GM04503 (cell line): ENCODE measurements around the gene PNLIPRP3.

Experiments used
- DNase-seq: peaks from one replicate; pipeline ENCODE4 v3.0.0-alpha.2; 2012; ENCODE audit warnings: low read depth

PNLIPRP3 gene

DNA sequence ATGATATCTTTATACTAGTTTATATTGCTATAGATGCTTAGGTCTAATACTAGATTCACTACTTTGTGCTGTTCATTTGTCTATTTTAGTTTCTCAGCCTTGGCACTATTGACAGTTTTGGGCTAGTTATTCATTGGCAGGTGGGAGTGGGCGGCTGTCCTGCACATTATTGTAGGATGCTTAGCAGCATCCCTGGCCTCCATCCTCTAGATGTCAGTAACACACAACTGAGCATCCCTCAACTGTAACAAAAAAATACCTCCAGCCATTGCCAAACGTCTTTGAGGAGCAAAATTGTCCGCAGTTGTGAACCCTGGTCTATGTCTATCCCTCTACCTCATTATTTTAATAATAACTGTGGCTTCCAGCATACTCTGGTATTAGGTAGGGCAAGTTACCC, 83.7 kb downstream of the PNLIPRP3 start:
- no peak for DNase-seq

DNA sequence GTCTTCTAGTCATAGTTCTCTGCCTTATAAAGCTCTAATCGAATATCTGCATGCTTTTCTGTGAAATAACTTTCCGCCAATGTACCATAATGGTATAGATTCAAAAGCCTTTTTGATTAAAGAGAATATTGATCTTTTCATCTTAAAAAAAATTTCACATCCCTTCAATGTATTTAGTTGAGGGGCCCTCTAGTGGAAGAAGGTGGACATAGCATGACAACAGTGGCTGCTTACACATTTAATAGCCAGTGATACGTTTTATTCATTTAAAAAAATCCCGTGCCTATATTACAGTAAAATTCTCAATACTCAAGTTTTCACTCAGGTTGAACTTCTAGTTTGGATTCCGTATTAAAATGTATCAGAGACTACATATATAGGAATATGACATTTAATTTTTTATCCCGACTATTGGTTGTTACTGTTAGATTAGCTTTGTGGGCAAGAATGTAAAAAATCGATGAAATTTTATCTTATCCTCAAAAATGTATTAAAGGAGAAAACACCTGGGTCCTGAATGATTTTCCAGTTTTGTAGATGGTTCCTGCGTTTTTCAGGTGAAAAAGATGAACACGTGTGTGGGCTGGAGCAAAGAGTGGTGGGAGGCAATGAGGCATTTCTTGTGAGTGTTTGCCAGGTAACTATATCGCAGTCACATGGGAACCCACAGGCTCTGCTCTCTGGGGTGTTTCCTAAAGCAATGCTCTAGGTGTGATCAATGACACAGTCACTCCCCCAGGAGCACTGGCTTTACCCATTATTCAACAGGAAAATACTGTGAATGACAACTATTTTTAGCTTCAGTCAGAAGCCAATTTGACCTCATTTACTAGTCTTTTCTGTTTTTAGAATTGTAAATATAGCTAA, 94.0 kb downstream of the PNLIPRP3 start:
- DNase-seq = peak; percentile 4

DNA sequence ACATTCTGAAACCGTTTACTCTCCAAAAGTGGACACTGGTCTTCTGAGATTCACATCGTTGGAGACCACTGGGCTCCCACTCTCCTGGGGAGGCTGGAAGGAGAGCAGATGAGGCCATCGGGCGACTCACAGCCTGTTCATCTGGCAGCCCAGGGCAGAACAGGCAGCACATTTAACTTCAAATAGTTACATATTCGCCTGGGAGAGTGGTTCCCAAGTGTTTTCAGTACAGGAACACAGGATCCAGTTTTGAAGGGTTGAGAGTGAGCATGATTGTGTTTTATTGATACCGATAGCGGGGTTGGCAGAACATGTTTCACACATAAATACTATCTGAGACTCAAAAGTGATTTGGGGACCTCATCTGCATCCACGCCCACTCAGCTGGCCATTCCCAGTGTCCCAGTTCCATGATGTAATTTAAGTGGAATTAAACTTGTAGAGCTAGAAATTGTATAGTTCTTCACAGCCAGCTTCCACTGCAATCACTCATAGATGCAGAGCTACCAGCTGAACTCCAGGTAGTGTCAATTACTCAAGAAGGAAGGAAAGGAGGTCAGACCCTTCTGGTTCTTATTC, 95.2 kb downstream of the PNLIPRP3 start:
- DNase-seq = no peak

DNA sequence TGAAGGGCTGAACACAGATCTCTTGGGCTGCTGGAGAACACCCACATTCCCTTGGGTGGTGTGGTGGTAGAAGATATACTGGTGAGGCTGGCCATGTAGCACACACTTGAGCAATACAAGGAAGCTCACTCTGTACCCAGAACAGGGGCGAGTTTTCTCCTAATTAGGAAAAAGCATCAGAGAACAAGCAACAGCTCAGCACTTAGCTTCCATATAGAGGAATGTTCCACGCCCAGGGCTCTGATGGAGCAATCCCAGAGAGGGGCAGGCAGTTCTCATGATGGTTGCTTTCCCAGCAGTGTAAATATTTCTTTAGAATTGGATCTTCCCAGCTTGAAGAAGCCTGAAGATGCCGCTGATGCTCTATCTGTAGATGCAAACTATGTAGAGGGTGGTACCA, 97.1 kb downstream of the PNLIPRP3 start:
- no peak for DNase-seq

DNA sequence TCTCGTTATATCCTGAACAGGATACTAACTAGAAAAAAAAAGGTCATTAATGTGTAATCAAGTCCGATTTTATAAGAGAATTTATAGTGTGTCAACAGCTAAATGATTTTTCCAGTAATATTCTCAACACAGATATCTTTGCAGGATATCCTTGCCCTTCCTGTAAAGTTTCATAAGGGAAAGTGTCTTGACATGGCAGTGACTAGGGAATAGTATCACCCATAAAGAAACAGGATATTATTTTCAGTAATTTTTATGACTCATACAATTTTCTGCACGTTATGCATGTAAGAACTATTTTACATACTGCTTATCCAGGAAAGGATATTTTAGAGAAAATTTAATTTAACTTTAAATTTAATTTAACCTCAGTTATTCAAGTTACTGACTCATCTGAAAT, 98.6 kb downstream of the PNLIPRP3 start:
- DNase-seq = no peak
